Coronary artery (tissue), 2 donors: ENCODE data around the gene SPTBN1.

ENCODE experiments used
- DNase-seq: peaks from one replicate; pipeline ENCODE4 v3.0.0-alpha.2; 2017; ENCODE audit warnings: low spot score
- H3K27ac ChIP-seq, 2 donors: fragments of 200-600 bp; sonication (generic); one replicate each; pipeline ENCODE4 v1.5.1; 2016 to 2019
- H3K4me3 ChIP-seq: fragments of 200-600 bp; sonication (generic); 2 replicates; pipeline ENCODE4 v1.5.1; 2016; ENCODE audit warnings: mild to moderate bottlenecking, moderate library complexity
- CTCF ChIP-seq: fragments of 200-600 bp; sonication (generic); IDR thresholded peaks from one replicate; pipeline ENCODE4 v1.5.1; 2019; ENCODE audit warnings: antibody characterized with exemption

Gene SPTBN1

GRCh38 chr2:54634021-54634420 is 177.9 kb downstream of the SPTBN1 start:
- Histone ChIP-seq H3K27ac (peak overlapping the region; percentile 60 to 71), H3K4me3 (no peak overlapping the region)
- DNase-seq = no peak
- no peak for TF ChIP-seq CTCF

- H3K4me3 ChIP-seq = peak overlapping the region; percentile 38
- TF ChIP-seq CTCF = no peak
- H3K27ac ChIP-seq = peak overlapping the region; percentile 60 to 71
- DNase-seq = no peak
Observed at GRCh38 chr2:54634564-54635511, 178.7 kb downstream of the SPTBN1 start.

GRCh38 chr2:54635554-54636152 is 179.5 kb downstream of the SPTBN1 start:
- H3K27ac ChIP-seq = peak overlapping the region; percentile 60 to 71
- no peak for DNase-seq
- TF ChIP-seq CTCF = no peak
- peak overlapping the region; percentile 38 for H3K4me3 ChIP-seq

GRCh38 chr2:54636415-54637139 is 180.4 kb downstream of the SPTBN1 start:
- DNase-seq = no peak
- no peak overlapping the region for H3K4me3 ChIP-seq
- peak overlapping the region in 1 of 2 donors; percentile 2 for H3K27ac ChIP-seq
- TF ChIP-seq CTCF = no peak

- no peak for DNase-seq
- Histone ChIP-seq H3K4me3 (no peak overlapping the region), H3K27ac (peak overlapping the region in 1 of 2 donors; percentile 24)
- no peak for TF ChIP-seq CTCF
Observed at GRCh38 chr2:54638103-54638502, 182.0 kb downstream of the SPTBN1 start.

GRCh38 chr2:54638774-54639187 is 182.7 kb downstream of the SPTBN1 start:
- no peak for TF ChIP-seq CTCF
- H3K4me3 ChIP-seq = no peak overlapping the region
- DNase-seq = no peak
- H3K27ac ChIP-seq = peak overlapping the region in 1 of 2 donors; percentile 24
